ENCODE measurements around the gene ZBTB42. TPM values are rescaled to one million over a fixed set of nuclear protein-coding genes. Genes with fewer than 3 reads are reported as not detected.

Gene ZBTB42
- total RNA-seq, 1 donor, result 2.9 TPM

GRCh38 chr14:104769324-104770071 is 31.4 kb upstream of the ZBTB42 start:
- Histone ChIP-seq H3K4me2 (ENCODE audit: insufficient read depth, low read length) (no peak overlapping the region), H3K27ac (ENCODE audit: low read depth, low read length) (no peak overlapping the region), H3K36me3 (ENCODE audit: insufficient read depth, low read length) (peaks cover 29% of the 10 kb centered on the region), H4K20me1 (ENCODE audit: insufficient read depth, low read length) (peaks cover 7% of the 10 kb centered on the region), H2AFZ (ENCODE audit: low read length) (no peak overlapping the region), H3K79me2 (ENCODE audit: insufficient read depth, low read length) (no peaks in the 10 kb centered on the region), H3K9me3 (ENCODE audit: low read depth, low read length) (no peaks in the 10 kb centered on the region), H3K27me3 (ENCODE audit: insufficient read depth, low read length) (no peaks in the 10 kb centered on the region), H3K4me3 (ENCODE audit: insufficient read depth, low read length) (no peak overlapping the region), H3K4me1 (ENCODE audit: insufficient read depth, low read length) (no peaks in the 10 kb centered on the region)
- peak; percentile 73 for DNase-seq (ENCODE audit: insufficient read length, low spot score, missing footprints)
- no peak for TF ChIP-seq CTCF (IDR thresholded peaks at IDR 0.05; ENCODE audit: extremely low read depth, low read depth, low read length)

- Histone ChIP-seq H3K79me2 (ENCODE audit: insufficient read depth, low read length) (no peaks in the 10 kb centered on the region), H3K4me2 (ENCODE audit: insufficient read depth, low read length) (no peak overlapping the region), H3K36me3 (ENCODE audit: insufficient read depth, low read length) (peaks cover 29% of the 10 kb centered on the region), H3K27me3 (ENCODE audit: insufficient read depth, low read length) (no peaks in the 10 kb centered on the region), H2AFZ (ENCODE audit: low read length) (no peak overlapping the region), H3K27ac (ENCODE audit: low read depth, low read length) (no peak overlapping the region), H3K4me3 (ENCODE audit: insufficient read depth, low read length) (no peak overlapping the region), H3K4me1 (ENCODE audit: insufficient read depth, low read length) (no peaks in the 10 kb centered on the region), H3K9me3 (ENCODE audit: low read depth, low read length) (no peaks in the 10 kb centered on the region), H4K20me1 (ENCODE audit: insufficient read depth, low read length) (peaks cover 8% of the 10 kb centered on the region)
- DNase-seq (ENCODE audit: insufficient read length, low spot score, missing footprints), result peak; percentile 39
- TF ChIP-seq CTCF (IDR thresholded peaks at IDR 0.05; ENCODE audit: extremely low read depth, low read depth, low read length), result no peak
Measured at GRCh38 chr14:104770072-104770579, 30.8 kb upstream of the ZBTB42 start.

- no peak overlapping the region for H3K27ac ChIP-seq (ENCODE audit: low read depth, low read length)
- H2AFZ ChIP-seq (ENCODE audit: low read length), result no peak overlapping the region
- peaks cover 29% of the 10 kb centered on the region for H3K36me3 ChIP-seq (ENCODE audit: insufficient read depth, low read length)
- H3K27me3 ChIP-seq (ENCODE audit: insufficient read depth, low read length), result no peaks in the 10 kb centered on the region
- no peaks in the 10 kb centered on the region for H3K4me1 ChIP-seq (ENCODE audit: insufficient read depth, low read length)
- no peaks in the 10 kb centered on the region for H3K9me3 ChIP-seq (ENCODE audit: low read depth, low read length)
- peak; percentile 94 for DNase-seq (ENCODE audit: insufficient read length, low spot score, missing footprints)
- no peaks in the 10 kb centered on the region for H3K79me2 ChIP-seq (ENCODE audit: insufficient read depth, low read length)
- H3K4me3 ChIP-seq (ENCODE audit: insufficient read depth, low read length), result no peak overlapping the region
- H3K4me2 ChIP-seq (ENCODE audit: insufficient read depth, low read length), result no peak overlapping the region
- H4K20me1 ChIP-seq (ENCODE audit: insufficient read depth, low read length), result peaks cover 14% of the 10 kb centered on the region
- peak; percentile 60 for TF ChIP-seq CTCF (IDR thresholded peaks at IDR 0.05; ENCODE audit: extremely low read depth, low read depth, low read length)
Measured at GRCh38 chr14:104770851-104771272, 30.0 kb upstream of the ZBTB42 start.

GRCh38 chr14:104771374-104771773 is 29.5 kb upstream of the ZBTB42 start:
- Histone ChIP-seq H3K9me3 (ENCODE audit: low read depth, low read length) (no peaks in the 10 kb centered on the region), H4K20me1 (ENCODE audit: insufficient read depth, low read length) (peaks cover 15% of the 10 kb centered on the region), H3K36me3 (ENCODE audit: insufficient read depth, low read length) (peaks cover 31% of the 10 kb centered on the region), H3K79me2 (ENCODE audit: insufficient read depth, low read length) (no peaks in the 10 kb centered on the region), H3K27me3 (ENCODE audit: insufficient read depth, low read length) (no peaks in the 10 kb centered on the region), H3K27ac (ENCODE audit: low read depth, low read length) (no peak overlapping the region), H3K4me3 (ENCODE audit: insufficient read depth, low read length) (no peak overlapping the region), H2AFZ (ENCODE audit: low read length) (no peak overlapping the region), H3K4me1 (ENCODE audit: insufficient read depth, low read length) (no peaks in the 10 kb centered on the region), H3K4me2 (ENCODE audit: insufficient read depth, low read length) (no peak overlapping the region)
- peak; percentile 54 for DNase-seq (ENCODE audit: insufficient read length, low spot score, missing footprints)
- no peak for TF ChIP-seq CTCF (IDR thresholded peaks at IDR 0.05; ENCODE audit: extremely low read depth, low read depth, low read length)

Data from osteoblast (primary cell).